Measurements from ENCODE around the gene ATP5F1D.

ATP5F1D gene

GRCh38 chr19:1259876-1260748, 18.6 kb downstream of the ATP5F1D start:
- no peak for DNase-seq

GRCh38 chr19:1260749-1261537, 19.4 kb downstream of the ATP5F1D start:
- DNase-seq = peak; percentile 97

- DNase-seq = peak; percentile 43
Measured at GRCh38 chr19:1261538-1261797, 19.9 kb downstream of the ATP5F1D start.

GRCh38 chr19:1261798-1262622, 20.5 kb downstream of the ATP5F1D start:
- DNase-seq = no peak

GRCh38 chr19:1262623-1263123, 21.1 kb downstream of the ATP5F1D start:
- no peak for DNase-seq

GRCh38 chr19:1263188-1263587, 21.6 kb downstream of the ATP5F1D start:
- DNase-seq = no peak

- no peak for DNase-seq
Measured at GRCh38 chr19:1264801-1265614, 23.5 kb downstream of the ATP5F1D start.

- DNase-seq = no peak
Measured at GRCh38 chr19:1265615-1266128, 24.1 kb downstream of the ATP5F1D start.

- DNase-seq = peak; percentile 92
Measured at GRCh38 chr19:1266129-1266915, 24.8 kb downstream of the ATP5F1D start.

GRCh38 chr19:1266916-1267476, 25.4 kb downstream of the ATP5F1D start:
- DNase-seq = peak; percentile 52

GRCh38 chr19:1267477-1268225, 26.1 kb downstream of the ATP5F1D start:
- DNase-seq = no peak

- no peak for DNase-seq
Measured at GRCh38 chr19:1268226-1269064, 26.9 kb downstream of the ATP5F1D start.

- peak; percentile 99 for DNase-seq
Measured at GRCh38 chr19:1269065-1269477, 27.5 kb downstream of the ATP5F1D start, which contains the start of gene CIRBP. CIRBP (plus strand) TSS chr19:1269332; CDS start chr19:1270934, 1,602 bp downstream.

GRCh38 chr19:1269478-1270212, 28.1 kb downstream of the ATP5F1D start:
- peak; percentile 80 for DNase-seq

GRCh38 chr19:1270213-1270853, 28.8 kb downstream of the ATP5F1D start:
- no peak for DNase-seq

GRCh38 chr19:1270854-1271527, 29.4 kb downstream of the ATP5F1D start:
- DNase-seq = no peak

All from COR-L47 (cell line).